ENCODE measurements around the gene PTPRN2.

DNA sequence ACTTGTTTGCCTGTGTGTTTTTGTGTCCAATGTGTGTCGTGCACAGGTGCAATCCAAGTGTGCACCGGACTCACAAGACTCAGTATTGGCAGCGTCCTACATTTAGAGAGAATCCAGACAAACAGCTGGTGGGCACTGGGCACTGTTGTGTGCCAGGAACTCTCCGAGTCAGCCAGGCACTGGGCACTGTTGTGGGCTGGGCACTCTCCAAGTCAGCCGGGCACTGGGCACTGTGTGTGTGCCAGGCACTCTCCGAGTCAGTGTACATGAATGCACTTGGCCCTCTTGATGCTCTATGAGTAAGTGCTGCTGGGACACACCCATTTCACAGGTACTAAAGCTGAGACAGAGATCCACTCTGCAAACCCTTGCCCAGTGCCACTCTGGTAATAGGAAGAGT, 303.5 kb downstream of the PTPRN2 start:
- TF ChIP-seq, protein P1, sequence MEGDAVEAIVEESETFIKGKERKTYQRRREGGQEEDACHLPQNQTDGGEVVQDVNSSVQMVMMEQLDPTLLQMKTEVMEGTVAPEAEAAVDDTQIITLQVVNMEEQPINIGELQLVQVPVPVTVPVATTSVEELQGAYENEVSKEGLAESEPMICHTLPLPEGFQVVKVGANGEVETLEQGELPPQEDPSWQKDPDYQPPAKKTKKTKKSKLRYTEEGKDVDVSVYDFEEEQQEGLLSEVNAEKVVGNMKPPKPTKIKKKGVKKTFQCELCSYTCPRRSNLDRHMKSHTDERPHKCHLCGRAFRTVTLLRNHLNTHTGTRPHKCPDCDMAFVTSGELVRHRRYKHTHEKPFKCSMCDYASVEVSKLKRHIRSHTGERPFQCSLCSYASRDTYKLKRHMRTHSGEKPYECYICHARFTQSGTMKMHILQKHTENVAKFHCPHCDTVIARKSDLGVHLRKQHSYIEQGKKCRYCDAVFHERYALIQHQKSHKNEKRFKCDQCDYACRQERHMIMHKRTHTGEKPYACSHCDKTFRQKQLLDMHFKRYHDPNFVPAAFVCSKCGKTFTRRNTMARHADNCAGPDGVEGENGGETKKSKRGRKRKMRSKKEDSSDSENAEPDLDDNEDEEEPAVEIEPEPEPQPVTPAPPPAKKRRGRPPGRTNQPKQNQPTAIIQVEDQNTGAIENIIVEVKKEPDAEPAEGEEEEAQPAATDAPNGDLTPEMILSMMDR (IDR thresholded peaks at IDR 0.05 in 2 of 3, conservative IDR thresholded peaks at IDR 0.05 in 1 of 3; ENCODE audit: borderline replicate concordance in 1 of 3, insufficient read depth in 1 of 3, low read depth in 2 of 3, low read length in 2 of 3), result no peak
- TF ChIP-seq EGR1 (IDR thresholded peaks at IDR 0.05; ENCODE audit: low read depth), result no peak
- TF ChIP-seq, protein P2, sequence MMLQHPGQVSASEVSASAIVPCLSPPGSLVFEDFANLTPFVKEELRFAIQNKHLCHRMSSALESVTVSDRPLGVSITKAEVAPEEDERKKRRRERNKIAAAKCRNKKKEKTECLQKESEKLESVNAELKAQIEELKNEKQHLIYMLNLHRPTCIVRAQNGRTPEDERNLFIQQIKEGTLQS (IDR thresholded peaks at IDR 0.05), result no peak
- no peak for TF ChIP-seq RAD21 (IDR thresholded peaks at IDR 0.05; ENCODE audit: low read depth)
- no peak for TF ChIP-seq POLR2A (IDR thresholded peaks at IDR 0.05; ENCODE audit: borderline replicate concordance, extremely low read depth, insufficient read depth, insufficient read length)
- TF ChIP-seq JUND (IDR thresholded peaks at IDR 0.05), result no peak
- TF ChIP-seq EZH2 (IDR thresholded peaks at IDR 0.05), result no peak
